ENCODE data around the gene RANBP3. TPM values are rescaled to one million over a fixed set of nuclear protein-coding genes. Genes with fewer than 3 reads are reported as not detected.

RANBP3 gene
- total RNA-seq, 1 donor from 2014 or later, result 25.0 TPM

- peaks cover 4% of the 10 kb centered on the region for H3K36me3 ChIP-seq (ENCODE audit: control insufficient read depth, insufficient read depth, low read length)
- no peak for FAIRE-seq
- H3K27me3 ChIP-seq (ENCODE audit: control insufficient read depth, insufficient read depth, low read length), result peaks cover 3% of the 10 kb centered on the region
- DNase-seq (ENCODE audit: low read depth), result no peak
- H3K4me3 ChIP-seq (ENCODE audit: low read depth, low read length), result no peak overlapping the region
- no peak for TF ChIP-seq CTCF (IDR thresholded peaks at IDR 0.05; ENCODE audit: insufficient read depth, low read length, severe bottlenecking)
Observed at GRCh38 chr19:5893296-5893903, 84.5 kb downstream of the RANBP3 start.

DNA sequence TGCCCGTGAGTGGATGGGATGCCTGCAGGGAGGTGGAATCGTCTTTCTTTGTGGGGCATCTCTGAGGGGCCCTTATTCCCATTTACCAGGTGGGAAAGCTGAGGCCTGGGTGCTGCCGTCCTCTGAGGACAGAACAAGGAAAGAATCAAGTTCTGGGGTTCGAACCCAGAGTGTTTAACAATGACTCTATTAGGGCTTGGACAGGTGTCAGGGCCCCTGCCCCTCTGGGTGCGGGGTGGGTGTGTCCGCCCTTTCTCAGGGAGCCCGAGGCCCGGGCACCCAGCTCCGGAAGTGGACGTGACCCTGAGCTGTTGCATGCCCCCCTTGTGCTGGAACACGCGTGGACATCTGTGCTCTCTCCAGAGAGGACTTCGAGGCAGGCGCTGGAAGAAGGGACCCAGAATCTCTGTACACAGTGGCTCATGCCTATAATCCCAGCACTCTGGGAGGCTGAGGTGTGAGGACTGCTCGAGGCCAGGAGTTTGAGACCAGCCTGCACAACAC lies 85.1 kb downstream of the RANBP3 start:
- no peak for TF ChIP-seq CTCF (IDR thresholded peaks at IDR 0.05; ENCODE audit: insufficient read depth, low read length, severe bottlenecking)
- FAIRE-seq, result no peak
- peaks cover 3% of the 10 kb centered on the region for H3K27me3 ChIP-seq (ENCODE audit: control insufficient read depth, insufficient read depth, low read length)
- H3K36me3 ChIP-seq (ENCODE audit: control insufficient read depth, insufficient read depth, low read length), result peaks cover 2% of the 10 kb centered on the region
- no peak overlapping the region for H3K4me3 ChIP-seq (ENCODE audit: low read depth, low read length)
- DNase-seq (ENCODE audit: low read depth), result no peak

DNA sequence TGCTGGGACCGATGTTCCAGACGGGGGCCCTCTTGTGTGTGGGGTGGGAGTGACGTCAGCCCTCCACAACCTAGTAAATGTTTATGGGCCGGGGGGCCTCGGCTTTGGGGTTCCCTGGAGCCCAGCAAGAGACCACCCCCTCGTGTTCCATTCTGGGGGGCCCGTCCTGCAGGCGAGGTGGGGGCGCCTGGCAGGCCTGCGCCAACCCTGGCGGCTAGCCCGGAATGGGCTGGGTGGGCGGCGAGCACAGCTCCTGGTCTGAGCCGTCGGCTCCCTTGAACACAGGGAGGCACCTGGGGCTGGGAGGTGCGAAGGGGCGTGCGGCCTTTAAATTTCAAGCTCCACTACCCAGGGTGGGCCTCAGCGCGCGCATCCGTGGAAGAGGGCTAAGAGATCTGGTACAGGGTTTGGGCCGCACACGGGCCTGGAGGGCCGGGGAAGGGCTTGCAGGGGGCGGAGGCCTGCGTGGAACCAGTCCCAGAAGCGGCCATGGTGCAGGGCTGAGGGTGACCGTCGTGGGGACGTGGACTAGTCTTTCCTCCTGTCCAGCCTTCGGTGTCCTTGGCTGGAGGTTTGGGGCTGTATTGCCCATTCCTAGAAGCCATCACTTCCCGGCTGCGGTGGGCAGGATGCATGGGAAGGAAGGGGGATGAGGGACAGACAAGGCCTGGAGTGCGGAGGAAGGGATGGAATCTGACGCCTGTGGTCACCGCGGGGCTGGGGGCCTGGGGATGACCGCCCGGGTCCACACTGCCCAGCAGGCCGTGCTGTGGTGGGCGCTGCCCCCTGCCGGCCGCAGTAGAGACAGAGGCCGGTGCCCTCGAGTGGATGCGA lies 85.8 kb downstream of the RANBP3 start:
- FAIRE-seq (no peak), DNase-seq (ENCODE audit: low read depth) (no peak)
- H3K27me3 ChIP-seq (ENCODE audit: control insufficient read depth, insufficient read depth, low read length), result peaks cover 3% of the 10 kb centered on the region
- peak; percentile 84 for TF ChIP-seq CTCF (IDR thresholded peaks at IDR 0.05; ENCODE audit: insufficient read depth, low read length, severe bottlenecking)
- no peak overlapping the region for H3K4me3 ChIP-seq (ENCODE audit: low read depth, low read length)
- H3K36me3 ChIP-seq (ENCODE audit: control insufficient read depth, insufficient read depth, low read length), result peaks cover 2% of the 10 kb centered on the region

- DNase-seq (ENCODE audit: low read depth) (no peak), FAIRE-seq (no peak)
- no peak overlapping the region for H3K4me3 ChIP-seq (ENCODE audit: low read depth, low read length)
- peaks cover 3% of the 10 kb centered on the region for H3K27me3 ChIP-seq (ENCODE audit: control insufficient read depth, insufficient read depth, low read length)
- peaks cover 2% of the 10 kb centered on the region for H3K36me3 ChIP-seq (ENCODE audit: control insufficient read depth, insufficient read depth, low read length)
- TF ChIP-seq CTCF (IDR thresholded peaks at IDR 0.05; ENCODE audit: insufficient read depth, low read length, severe bottlenecking), result no peak
Observed at GRCh38 chr19:5891572-5891937, 86.4 kb downstream of the RANBP3 start.

GRCh38 chr19:5890099-5890498 lies 87.8 kb downstream of the RANBP3 start:
- no peak for FAIRE-seq
- no peak for TF ChIP-seq CTCF (IDR thresholded peaks at IDR 0.05; ENCODE audit: insufficient read depth, low read length, severe bottlenecking)
- H3K27me3 ChIP-seq (ENCODE audit: control insufficient read depth, insufficient read depth, low read length), result peaks cover 3% of the 10 kb centered on the region
- no peaks in the 10 kb centered on the region for H3K36me3 ChIP-seq (ENCODE audit: control insufficient read depth, insufficient read depth, low read length)
- no peak overlapping the region for H3K4me3 ChIP-seq (ENCODE audit: low read depth, low read length)
- no peak for DNase-seq (ENCODE audit: low read depth)
